Stimulated activated CD8-positive, alpha-beta memory T cell treated with anti-CD3 and anti-CD28 coated beads, Interleukin-7, amount 100 ng/mL, for 24 hours (primary cell): ENCODE results near the gene PTPRA.
"Not testable (repeated sequence)": the region's sequence is repeated elsewhere in the genome, so short reads cannot be mapped to it uniquely, and the experiment has no call there.

Experiments used
- DNase-seq: peaks from one replicate; pipeline ENCODE4 v3.0.0-alpha.2; 2020; ENCODE audit warnings: low read depth

Gene PTPRA

GRCh38 chr20:2888224-2888955 lies 15.1 kb downstream of the PTPRA start:
- no peak for DNase-seq

- no peak for DNase-seq
Measured at GRCh38 chr20:2889209-2889608, 15.9 kb downstream of the PTPRA start.

GRCh38 chr20:2889797-2890196 lies 16.5 kb downstream of the PTPRA start:
- DNase-seq: no peak

- DNase-seq: no peak
Measured at GRCh38 chr20:2890742-2891141, 17.5 kb downstream of the PTPRA start.

GRCh38 chr20:2891343-2891742 lies 18.1 kb downstream of the PTPRA start:
- no peak for DNase-seq

- no peak for DNase-seq
Measured at GRCh38 chr20:2892376-2892775, 19.1 kb downstream of the PTPRA start.

- no peak for DNase-seq
Measured at GRCh38 chr20:2894221-2894620, 20.9 kb downstream of the PTPRA start.

- DNase-seq: not testable (repeated sequence)
Measured at GRCh38 chr20:2895154-2895553, 21.9 kb downstream of the PTPRA start.

GRCh38 chr20:2899243-2899642 lies 26.0 kb downstream of the PTPRA start:
- DNase-seq: no peak

GRCh38 chr20:2900845-2901592 lies 27.7 kb downstream of the PTPRA start:
- no peak for DNase-seq

GRCh38 chr20:2902291-2902690 lies 29.0 kb downstream of the PTPRA start:
- no peak for DNase-seq

- no peak for DNase-seq
Measured at GRCh38 chr20:2902818-2903217, 29.5 kb downstream of the PTPRA start.

- DNase-seq: no peak
Measured at GRCh38 chr20:2903686-2904085, 30.4 kb downstream of the PTPRA start.

GRCh38 chr20:2907519-2907918 lies 34.2 kb downstream of the PTPRA start:
- DNase-seq: no peak

- no peak for DNase-seq
Measured at GRCh38 chr20:2909953-2910352, 36.7 kb downstream of the PTPRA start.

GRCh38 chr20:2911200-2911599 lies 37.9 kb downstream of the PTPRA start:
- no peak for DNase-seq

GRCh38 chr20:2914160-2914559 lies 40.9 kb downstream of the PTPRA start:
- DNase-seq: no peak

- DNase-seq: no peak
Measured at GRCh38 chr20:2917266-2917665, 44.0 kb downstream of the PTPRA start.

GRCh38 chr20:2918096-2919049 lies 45.1 kb downstream of the PTPRA start:
- DNase-seq: no peak

- DNase-seq: no peak
Measured at GRCh38 chr20:2919518-2920245, 46.4 kb downstream of the PTPRA start.

GRCh38 chr20:2920473-2920872 lies 47.2 kb downstream of the PTPRA start:
- DNase-seq: no peak

GRCh38 chr20:2921506-2921905 lies 48.2 kb downstream of the PTPRA start:
- DNase-seq: no peak
